Stimulated activated CD8-positive, alpha-beta memory T cell treated with anti-CD3 and anti-CD28 coated beads, Interleukin-15, amount 100 ng/mL, for 48 hours (primary cell): ENCODE measurements around the gene ASXL1.
"Not testable (repeated sequence)": the region's sequence is repeated elsewhere in the genome, so short reads cannot be mapped to it uniquely, and the experiment has no call there.

ENCODE experiments used
- DNase-seq, 2 donors: peaks; one replicate each; pipeline ENCODE4 v3.0.0-alpha.2; 2020; ENCODE audit warnings: low read depth in 2 of 2

ASXL1 gene

DNA sequence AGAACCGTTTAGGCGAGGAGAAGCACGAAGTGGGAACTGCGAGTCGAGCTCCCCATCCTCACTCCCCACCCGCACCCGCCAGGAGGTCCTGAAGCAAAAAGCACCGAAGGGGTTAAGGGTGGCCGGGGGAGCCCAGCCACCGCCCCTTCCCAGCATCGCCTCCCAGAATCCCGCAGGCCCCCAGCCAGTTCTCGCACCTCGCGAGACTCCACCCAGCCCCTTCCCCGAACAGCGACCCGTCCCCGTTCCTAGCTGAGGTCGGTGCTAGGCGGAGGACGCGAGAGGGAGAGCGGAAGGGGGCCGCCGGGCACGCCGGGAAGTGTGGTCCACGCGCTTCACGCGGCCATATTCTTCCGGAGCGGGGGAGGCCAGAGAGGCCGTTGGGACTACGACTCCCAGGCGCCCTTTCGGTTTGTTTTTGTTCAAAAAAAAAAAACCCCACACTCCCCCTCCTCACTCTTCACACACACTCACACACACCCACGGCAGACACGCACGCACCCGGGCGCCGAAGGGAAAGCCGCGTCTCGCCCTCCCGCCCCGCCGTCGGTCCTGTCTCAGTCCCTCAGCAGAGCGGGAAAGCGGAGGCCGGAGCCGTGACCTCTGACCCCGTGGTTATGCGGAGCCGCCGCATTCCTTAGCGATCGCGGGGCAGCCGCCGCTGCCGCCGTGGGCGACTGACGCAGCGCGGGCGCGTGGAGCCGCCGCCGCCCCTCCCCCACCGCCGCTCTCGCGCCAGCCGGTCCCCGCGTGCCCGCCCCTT lies at the start of gene ASXL1:
TSS of gene ASXL1 (plus strand) at position 463 of the 763 bp plus-strand sequence. CDS start 445 bp downstream, outside the sequence.
- peak; percentile 90 to 93 for DNase-seq

DNA sequence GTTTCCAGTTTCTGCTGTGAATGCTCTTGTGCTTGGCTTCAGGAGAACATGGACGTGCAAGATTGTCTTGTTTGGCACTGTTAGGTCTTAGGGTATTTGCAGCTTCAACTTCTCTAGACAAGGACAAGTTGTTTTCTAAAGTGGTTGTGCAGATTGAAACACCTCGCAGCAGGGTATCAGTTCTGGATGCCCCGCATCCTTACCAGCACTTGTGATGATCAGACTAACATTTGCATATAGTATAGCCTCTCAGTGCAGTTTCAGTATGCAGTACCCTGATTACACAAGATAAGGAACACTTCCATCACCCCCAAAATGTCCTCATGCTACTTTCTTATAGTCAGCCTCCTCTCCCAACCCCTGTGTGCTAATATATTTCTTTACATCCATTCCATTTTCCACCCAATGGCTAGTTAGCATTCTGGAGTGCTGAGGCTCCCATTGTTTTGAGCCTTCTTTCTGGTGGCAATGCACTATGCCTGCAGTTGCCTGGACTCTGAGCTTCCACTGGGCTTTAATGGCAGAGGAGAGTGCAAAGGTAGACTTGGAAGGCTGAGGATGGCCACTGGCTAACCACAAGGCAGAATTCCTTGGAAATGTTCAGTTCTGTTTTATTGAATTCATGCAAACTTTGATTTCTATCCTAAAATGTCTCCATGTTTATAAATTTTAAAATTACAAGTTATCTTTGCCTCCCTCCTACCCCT lies 45.3 kb upstream of the ASXL1 start:
- DNase-seq, result no peak

DNA sequence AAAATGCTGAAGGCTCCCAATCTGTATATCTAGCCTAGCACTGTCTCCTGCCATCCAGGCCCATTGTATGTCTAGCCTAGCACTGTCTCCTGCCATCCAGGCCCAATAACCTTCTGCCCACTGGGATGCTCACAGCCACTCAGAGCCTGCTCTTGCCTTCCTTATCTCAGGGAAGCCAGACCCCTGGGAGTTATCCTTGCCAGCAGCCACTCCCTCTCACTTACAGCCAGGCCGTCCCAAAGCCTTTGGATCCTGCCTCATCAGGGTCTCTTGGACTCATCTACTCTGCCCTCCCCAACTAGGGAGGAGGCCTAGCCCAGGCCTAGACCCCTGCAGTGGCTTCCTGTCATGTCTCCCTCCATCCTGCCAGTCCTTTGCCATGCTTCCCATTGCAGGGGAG lies 43.4 kb upstream of the ASXL1 start:
- no peak for DNase-seq

DNA sequence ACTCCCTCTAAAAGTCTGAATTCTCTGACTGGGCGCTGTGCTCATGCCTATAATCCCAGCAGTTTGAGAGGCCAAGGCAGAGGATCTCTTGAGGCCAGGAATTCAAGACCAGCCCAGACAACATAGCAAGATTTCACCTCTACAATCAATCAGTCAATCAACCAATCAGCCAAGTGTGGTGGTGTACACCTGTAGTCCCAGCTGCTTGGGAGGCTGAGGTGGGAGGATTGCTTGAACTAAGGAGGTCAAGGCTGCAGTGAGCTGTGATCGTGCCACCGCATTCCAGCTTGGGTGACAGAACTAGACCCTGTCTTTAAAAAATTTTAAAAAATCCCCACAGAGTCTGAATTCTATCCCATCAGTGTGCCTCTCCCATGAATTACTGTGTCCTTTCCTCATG lies 42.7 kb upstream of the ASXL1 start:
- no peak for DNase-seq

DNA sequence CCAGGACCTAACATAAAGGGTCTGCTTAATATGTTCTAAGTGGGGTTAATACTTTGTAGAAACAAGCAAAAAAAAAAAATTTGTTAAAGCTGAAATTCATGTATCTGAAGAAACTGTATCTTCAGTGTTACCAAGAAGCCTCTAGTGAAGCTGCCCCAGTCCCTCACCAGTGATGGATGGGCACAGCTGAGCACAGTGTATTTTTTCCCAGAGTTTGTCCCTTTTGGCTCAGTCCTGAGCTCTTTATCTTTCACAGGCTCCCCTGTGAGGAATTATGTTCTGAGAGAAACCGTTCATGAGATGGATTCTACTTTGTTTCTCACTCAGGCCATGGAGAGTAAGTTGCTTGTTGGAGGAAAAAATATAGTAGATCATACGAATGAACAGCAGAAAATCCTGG lies 42.2 kb upstream of the ASXL1 start:
- no peak for DNase-seq

DNA sequence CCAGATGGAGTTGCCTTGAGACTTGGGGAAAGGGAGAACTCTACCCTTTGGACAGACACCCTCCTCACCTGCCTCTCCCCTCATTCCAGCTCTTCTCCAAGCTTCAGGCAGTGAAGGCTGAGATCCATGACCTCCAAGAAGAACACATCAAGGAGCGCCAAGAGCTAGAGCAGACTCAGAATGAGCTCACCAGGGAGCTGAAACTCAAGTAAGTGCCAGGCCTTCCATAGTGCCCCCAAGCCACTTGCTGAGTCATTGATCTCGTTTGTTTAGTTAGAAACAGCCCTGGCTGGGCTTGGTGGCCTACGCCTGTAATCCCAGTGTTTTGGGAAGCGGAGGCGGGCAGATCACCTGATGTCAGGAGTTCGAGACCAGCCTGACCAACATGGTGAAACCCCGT lies 41.5 kb upstream of the ASXL1 start:
- no peak for DNase-seq

DNA sequence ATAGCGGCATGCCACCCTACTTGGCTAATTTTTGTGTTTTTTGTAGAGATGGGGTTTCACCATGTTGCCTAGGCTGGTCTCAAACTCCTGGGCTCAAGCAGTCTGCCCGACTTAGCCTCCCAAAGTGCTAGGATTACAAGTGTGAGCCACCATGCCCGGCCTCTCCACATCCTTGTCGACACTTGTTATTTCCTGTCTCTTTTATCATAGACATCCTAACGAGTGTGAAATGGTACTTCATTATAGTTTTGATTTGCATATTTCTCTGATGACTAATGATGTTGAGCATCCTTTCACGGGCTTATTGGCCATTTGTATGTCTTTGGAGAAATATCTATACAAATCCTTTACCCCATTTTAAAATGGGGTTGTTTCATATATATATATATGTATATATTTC lies 39.0 kb upstream of the ASXL1 start:
- DNase-seq, result no peak

DNA sequence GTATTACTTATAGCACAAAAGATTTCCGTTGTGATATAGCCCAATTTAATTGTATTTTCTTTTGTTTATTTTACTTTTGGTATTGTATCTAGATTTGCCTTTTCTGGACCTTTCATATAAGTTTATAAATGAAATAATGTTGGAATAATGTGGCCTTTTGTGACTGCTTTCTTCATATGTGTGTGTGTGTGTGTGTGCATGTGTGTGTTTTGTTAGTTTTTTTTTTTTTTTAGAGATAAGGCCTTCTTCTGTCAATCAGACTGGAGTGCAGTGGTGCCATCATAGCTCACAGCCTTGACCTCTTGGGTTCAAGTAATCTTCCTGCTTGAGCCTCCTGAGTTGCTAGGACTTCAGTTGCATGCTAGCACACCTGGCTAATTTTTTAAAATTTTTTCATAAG lies 37.8 kb upstream of the ASXL1 start:
- DNase-seq, result no peak

DNA sequence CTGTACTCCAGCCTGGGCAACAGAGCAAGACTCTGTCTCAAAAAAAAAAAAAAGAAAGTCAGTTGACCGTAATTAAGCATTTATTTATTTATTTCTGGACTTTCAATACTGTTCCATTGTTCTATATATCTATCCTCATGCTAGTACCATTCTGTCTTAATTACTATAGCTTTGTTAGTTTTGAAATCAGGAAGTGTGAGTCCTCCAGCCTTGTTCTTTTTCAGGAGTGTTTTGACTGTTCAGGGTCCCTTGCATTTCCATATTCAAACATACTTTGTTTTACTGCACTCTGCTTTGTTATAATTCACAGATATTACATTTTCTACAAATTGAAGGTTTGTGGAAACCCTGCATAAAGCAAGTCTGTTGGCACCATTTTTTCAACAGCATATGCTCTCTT lies 36.7 kb upstream of the ASXL1 start:
- no peak for DNase-seq

DNA sequence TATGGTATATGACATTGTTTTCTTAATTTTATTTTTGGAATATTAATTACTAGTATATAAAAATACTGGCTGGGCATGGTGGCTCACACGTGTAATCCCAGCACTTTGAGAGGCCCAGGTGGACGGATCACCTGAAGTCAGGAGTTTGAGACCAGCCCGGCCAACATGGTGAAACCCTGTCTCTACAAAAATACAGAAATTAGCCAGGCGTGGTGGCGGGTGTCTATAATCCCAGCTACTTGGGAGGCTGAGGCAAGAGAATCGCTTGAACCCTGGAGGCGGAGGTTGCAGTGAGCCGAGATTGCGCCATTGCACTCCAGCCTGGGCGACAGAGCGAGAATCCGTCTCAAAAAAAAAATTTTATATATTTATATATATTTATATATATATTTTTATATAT lies 35.9 kb upstream of the ASXL1 start:
- DNase-seq, result not testable (repeated sequence)

DNA sequence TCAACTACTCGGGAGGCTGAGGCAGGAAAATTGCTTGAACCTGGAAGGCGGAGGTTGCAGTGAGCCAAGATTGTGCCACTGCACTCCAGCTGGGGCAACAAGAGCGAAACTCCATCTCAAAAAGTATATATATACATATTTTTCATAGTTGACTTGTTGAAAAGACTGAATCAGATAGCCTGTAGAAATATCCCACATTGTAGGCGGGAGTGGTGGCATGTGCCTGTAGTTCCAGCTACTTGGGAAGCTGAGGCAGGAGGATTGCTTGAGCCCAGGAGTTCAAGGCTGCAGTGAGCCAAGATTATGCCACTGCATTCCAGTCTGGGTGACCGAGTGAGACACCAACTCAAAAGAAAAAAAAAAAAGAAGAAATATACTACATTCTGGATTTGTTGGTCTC lies 34.4 kb upstream of the ASXL1 start:
- DNase-seq, result not testable (repeated sequence)

DNA sequence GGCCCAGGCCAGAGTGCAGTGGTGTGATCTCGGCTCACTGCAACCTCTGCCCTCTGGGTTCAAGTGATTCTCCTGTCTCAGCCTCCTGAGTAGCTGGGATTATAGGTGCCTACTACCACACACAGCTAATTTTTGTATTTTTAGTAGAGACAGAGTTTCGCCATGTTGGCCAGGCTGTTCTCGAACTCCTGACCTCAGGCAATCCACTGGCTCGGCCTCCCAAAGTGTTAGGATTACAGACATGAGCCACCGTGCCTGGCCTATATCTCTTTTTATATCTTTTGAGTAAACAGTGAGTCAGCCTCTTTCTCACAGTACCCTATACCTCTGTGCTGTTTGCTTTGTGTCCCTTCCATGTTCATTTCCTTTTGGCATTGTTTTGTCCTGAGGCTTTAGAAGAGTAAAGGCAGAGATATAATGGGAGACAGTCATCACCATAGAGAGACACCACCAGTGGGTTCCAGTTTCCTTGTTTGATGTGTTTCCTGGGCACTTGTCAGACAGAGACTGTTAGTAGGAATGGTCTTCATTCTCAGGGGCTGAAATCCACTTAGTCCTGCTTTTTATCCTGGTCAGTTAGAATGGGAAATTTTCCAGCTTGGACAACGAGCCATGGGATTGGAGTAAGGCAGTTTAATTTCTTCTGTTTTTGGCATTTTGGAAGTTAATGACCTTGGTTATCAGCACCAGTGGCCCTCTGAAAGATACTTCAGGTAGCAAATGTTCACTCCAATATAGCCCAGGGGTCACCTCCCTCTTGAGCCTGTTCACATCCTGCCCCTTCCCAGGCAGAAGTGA lies 32.2 kb upstream of the ASXL1 start:
- DNase-seq, result no peak

DNA sequence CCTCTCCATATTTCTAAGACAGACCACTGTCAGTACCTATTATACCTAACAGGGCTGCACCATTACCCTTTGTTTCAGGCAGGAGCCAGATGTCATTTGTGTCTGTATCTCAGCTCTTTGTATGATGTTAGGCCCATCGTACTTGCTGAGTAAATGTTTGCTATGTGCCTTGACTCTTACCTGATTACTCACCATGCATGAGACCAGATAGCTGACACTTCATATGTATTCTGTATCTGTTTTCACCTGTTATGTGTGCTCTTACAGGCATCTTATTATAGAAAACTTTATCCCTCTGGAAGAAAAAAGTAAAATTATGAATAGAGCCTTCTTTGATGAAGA lies 31.7 kb upstream of the ASXL1 start:
- no peak for DNase-seq

DNA sequence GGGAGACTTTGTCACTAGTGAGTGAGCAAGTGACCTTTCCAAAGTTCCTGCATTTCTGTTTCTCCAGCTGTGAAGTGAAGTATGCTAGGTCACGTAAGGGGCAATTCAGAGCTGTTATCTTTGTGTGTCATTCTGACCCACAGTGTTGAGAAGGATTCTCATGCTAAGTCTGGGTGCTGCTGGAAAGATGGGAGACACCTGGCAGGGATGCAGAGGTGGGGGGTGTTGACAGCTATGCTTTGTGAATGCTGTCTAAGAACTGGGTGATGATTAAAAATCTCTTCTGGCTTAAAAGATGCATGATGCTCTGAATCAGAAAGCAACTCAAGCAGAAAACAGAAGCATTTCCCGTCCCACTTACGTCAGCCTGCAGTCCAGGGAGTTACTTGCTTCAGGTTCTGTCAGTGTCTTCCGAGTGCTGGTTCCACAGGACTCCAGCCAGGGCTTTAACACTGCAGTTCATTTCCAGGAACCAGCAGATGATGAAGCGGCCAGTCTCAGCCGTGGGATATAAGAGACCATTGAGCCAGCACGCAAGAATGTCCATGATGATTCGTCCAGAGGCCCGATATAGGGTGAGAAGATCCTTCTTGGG lies 30.9 kb upstream of the ASXL1 start:
- no peak for DNase-seq

DNA sequence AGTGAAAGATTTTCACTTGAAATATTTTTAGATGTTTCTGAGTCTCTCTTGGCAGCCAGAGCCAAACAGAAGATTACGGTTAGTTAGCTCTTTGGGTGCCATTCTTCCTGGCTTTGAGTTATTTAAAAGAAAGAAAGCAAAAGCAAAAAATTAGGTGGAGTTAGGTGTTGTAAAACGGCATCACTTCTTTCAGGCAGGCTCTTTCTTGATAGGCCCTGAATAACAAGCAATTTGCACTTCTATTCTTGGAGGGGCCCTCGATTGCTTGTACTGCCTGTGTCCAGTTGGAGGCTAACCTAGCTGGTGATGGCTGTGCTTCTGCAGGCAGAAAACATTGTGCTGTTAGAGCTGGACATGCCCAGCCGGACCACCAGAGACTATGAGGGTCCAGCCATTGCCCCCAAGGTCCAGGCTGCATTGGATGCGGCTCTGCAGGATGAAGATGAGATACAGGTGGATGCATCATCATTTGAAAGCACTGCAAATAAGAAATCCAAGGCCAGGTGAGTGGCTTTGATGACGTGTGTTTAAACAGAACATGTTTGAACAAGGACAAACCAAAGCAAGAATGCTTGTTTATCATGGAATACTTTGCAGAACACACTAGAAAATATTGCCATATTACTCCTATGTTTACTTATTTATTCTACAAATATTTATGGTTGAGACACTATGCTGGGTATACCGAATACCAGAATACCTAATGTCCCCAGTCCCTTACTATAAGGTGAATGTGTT lies 28.1 kb upstream of the ASXL1 start:
- DNase-seq, result no peak

DNA sequence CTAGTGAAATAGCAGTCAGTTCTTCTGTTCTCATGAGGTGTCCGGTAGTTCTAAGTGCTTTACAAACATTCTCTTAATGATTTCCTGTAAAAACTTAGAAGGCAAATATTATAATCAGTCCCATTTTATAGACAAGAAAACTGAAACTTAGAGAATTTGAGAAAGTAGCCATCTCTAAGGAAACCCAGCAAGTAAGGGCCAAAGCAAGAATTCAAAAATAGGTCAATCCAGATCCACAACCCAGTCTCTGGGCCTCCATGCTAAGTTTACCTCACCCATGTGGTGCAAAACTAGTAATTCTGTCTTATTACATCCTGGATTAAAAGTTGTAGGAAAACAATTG lies 27.6 kb upstream of the ASXL1 start:
- no peak for DNase-seq

DNA sequence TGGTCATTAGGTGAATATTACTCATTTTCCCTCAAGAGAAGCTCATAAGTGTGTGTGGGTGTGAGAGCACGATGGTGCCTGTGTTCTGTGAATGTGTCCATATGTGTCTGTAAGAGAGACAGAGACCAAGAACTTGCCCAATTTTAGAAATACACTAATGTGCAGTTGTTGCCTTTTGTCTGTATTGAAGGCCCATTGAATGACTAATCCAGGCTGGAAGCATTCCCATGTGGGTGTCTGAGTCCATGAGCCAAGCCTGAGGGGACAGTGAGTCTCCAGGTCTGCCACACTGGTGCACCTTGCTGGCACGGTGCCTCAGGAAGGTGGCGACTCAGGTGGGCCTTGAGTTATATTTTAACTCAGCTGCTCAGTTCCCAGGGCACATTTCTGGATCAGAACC lies 25.5 kb upstream of the ASXL1 start:
- no peak for DNase-seq

DNA sequence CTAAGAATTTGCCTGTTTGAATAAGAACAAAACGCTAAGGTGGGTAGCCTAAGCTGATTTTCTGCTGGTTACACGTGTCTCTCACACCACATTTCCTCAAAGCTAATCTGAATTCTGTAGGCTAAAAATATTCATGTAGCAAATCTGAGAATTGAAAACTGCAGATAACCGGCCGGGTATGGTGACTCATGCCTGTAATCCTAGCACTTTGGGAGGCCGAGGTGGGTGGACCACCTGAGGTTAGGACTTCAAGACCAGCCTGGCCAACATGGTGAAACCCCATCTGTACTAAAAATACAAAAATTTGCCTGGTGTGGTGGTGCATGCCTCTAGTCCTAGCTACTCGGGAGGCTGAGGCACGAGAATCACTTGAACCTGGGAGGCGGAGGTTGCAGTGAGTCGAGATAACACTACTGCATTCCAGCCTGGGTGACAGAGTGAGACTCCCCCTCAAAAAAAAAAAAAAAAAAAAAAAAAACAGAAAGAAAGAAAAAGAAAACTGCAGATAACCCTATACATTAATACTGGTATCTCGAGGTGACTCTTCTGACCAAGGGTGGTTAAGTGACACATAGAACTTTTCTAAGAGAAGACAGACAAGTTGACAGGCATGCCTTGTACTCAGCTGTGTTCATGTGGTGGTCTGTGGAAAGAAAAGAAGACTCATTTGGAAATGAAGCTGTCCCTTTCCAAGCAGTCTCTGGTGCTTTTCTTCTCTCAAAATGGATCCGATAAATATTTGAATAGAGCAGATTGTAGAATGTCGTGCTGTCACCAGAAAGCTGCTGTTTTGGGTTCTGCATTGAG lies 24.7 kb upstream of the ASXL1 start:
- DNase-seq, result peak; percentile 42 to 57

DNA sequence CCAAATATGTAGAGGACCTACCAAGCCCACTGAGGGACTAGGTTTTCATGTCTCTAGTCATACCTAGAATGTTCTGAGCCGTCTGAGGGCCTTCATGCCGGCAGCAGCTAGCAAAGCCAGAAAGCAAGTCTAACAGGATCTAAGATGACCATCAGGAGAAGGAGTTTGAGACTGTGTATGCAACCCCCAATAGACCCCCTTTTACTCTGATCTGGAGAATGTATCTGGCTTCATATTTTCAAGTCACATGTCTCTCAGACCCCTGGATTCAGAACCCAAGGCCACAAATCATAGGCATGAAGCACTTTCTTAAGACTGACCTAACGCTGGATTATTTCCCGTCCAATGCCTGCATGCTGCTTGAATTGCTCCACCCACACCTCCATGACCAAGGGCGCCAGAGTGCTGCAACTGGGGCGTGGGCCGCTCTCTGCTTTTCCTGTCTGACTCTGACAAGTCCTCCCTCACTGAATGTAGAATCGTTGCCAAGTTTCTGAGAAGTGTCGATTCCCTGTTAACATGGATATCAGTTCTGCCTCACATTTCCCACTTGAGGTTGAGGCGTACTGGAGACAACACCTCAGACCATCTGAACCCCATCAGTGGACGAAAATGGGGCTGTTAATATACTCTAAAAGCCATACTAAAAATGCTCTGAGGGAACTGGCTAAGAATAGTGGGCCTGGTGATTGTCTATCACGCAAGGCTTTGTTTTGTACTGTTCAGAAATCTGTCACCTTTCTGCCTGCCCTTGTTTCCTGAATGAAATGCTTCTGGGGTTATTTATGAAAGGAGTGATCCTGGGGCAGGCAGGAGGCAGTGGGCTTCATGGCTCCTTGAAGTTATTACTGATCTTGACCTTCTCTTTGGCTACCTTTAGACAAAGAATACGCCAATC lies 23.9 kb upstream of the ASXL1 start:
- DNase-seq, result peak; percentile 48 to 49

DNA sequence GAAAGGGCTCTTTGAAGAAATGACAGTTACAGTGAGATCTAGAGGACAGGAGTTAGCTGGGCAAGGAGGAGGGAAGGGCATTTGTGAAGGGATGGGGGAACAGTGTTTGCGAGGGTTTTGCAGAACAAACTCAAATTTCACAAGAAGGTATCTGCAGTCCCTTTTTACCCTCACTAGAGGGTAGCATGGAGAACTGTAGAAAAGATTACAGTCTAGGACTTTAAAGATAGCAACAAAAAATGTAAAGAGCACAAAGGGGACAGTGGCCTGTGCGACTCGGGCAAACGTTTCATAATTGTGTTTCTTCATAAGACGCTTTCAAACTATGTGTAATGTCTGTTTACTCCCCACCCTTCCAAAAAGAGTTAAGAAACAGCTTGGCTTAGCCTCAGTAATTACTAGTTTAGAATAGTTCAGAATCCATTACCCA lies 21.2 kb upstream of the ASXL1 start:
- no peak for DNase-seq
